ENCODE data around the gene RHOT2.

- TF ChIP-seq PKNOX1 (IDR thresholded peaks at IDR 0.05) (no peak), CBX5 (IDR thresholded peaks at IDR 0.05; ENCODE audit: low read depth) (no peak), TARDBP (IDR thresholded peaks at IDR 0.05; ENCODE audit: borderline replicate concordance) (no peak), JUNB (IDR thresholded peaks at IDR 0.05) (no peak), PBX3 (IDR thresholded peaks at IDR 0.05; ENCODE audit: insufficient replicate concordance, low read depth, low read length) (no peak), ASH2L (IDR thresholded peaks at IDR 0.05; ENCODE audit: borderline replicate concordance, low read depth) (no peak), MYC (IDR thresholded peaks at IDR 0.05; ENCODE audit: insufficient read depth, insufficient read length, insufficient replicate concordance, low read length, severe bottlenecking) (no peak), POLR2AphosphoS5 (IDR thresholded peaks at IDR 0.05; ENCODE audit: low read length) (no peak), EGR1 (IDR thresholded peaks at IDR 0.05; ENCODE audit: borderline replicate concordance in 1 of 2, low read depth in 2 of 2, low read length in 2 of 2) (no peak)
Observed at GRCh38 chr16:643050-643368, 24.9 kb upstream of the RHOT2 start.

Measured in GM12878 (cell line).